ENCODE measurements around the gene PTPRM.

GRCh38 chr18:7805880-7806279, 238.8 kb downstream of the PTPRM start:
- TF ChIP-seq POLR2AphosphoS5 (IDR thresholded peaks at IDR 0.05), result no peak
- TF ChIP-seq CTCF (IDR thresholded peaks at IDR 0.05), result no peak
- no peak for TF ChIP-seq POLR2A (IDR thresholded peaks at IDR 0.05)
- TF ChIP-seq EP300 (IDR thresholded peaks at IDR 0.05), result no peak

Data from sigmoid colon (tissue), 4 donors.